ENCODE results near the gene VWA3A. TPM values are rescaled to one million over a fixed set of nuclear protein-coding genes. Genes with fewer than 3 reads are reported as not detected.
A peak's percentile ranks its signal among the peaks of the same experiment; 100 is the strongest.
"Not testable (repeated sequence)": the region's sequence is repeated elsewhere in the genome, so short reads cannot be mapped to it uniquely, and the experiment has no call there.

The VWA3A gene
- total and polyA plus RNA-seq, 2 donors (not counting 3 experiments of a cell fraction or from before 2014, with no cell fraction given), result 0.12 to 0.84 TPM

DNA sequence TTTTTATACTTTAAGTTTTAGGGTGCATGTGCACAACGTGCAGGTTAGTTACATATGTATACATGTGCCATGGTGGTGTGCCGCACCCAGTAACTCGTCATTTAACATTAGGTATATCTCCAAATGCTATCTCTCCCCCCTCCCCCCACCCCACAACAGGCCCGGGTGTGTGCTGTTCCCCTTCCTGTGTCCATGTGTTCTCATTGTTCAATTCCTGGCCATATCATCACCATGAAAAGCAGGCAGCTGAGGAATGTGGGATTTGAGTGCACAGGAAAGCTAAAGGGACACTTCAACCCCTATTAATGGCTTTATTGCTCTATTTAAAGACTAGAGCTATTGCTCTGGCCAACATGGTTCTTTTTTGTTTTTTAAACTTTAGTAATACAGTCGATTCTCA lies 46.5 kb upstream of the VWA3A start:
- H4K20me1 ChIP-seq (replicated peaks; ENCODE audit: control insufficient read depth, extremely low read depth, insufficient read depth, low read length); H3K4me3 ChIP-seq (replicated peaks in 1 of 3; ENCODE audit: insufficient read depth in 1 of 3, low read depth in 1 of 3, low read length in 3 of 3); H3K27me3 ChIP-seq (ENCODE audit: control insufficient read depth in 2 of 2, insufficient read depth in 2 of 2, low read length in 2 of 2); H3K9me1 ChIP-seq (replicated peaks; ENCODE audit: control insufficient read depth, extremely low read depth, insufficient read depth, low read length); POLR2A ChIA-PET; H2AFZ ChIP-seq (ENCODE audit: low read depth, low read length); dilution Hi-C loops (cut with MboI; ENCODE audit: extremely low pct_ligation_motif_present, low sequenced_read_pairs); H3K9me3 ChIP-seq (replicated peaks; ENCODE audit: control insufficient read depth, insufficient read depth, low read length); BruUV-seq (replicated peaks); H3K36me3 ChIP-seq (ENCODE audit: control insufficient read depth in 2 of 2, extremely low read depth in 1 of 2, insufficient read depth in 2 of 2, low read length in 2 of 2): not testable (repeated sequence)
- peak; percentile 56 for DNase-seq (ENCODE audit: low read depth, low spot score)
- Histone ChIP-seq H3K4me2 (ENCODE audit: insufficient read depth, low read length) (peak overlapping the region; percentile 50), H3K27ac (ENCODE audit: insufficient read depth, low read depth, low read length) (peak overlapping the region; percentile 61), H3K4me1 (ENCODE audit: control insufficient read depth, extremely low read depth, insufficient read depth, low read length) (peaks cover 17% of the 10 kb centered on the region), H3K9ac (replicated peaks; ENCODE audit: extremely low read depth, insufficient read depth, low read length) (peak overlapping the region; percentile 42), H3K79me2 (ENCODE audit: control insufficient read depth, insufficient read depth, low read length) (peaks cover 44% of the 10 kb centered on the region)
- CTCF ChIA-PET, result interaction anchor here (0.6 to 5.7 kb wide), 6 partner anchors 9 to 38 kb away, joined by 3 to 44 read pairs (median 6); partner anchors contain the start of gene MOSMO
- intact Hi-C loops (cut with micrococcal nuclease), result loop anchor here (1.0 kb wide), 2 partner anchors 20 to 38 kb away; partner anchors contain the start of gene MOSMO
- peak; percentile 46 for FAIRE-seq
- TF ChIP-seq JUN (IDR thresholded peaks at IDR 0.05; ENCODE audit: borderline replicate concordance, insufficient read depth, insufficient read length, low read depth) (peak; percentile 20), GATA2 (IDR thresholded peaks at IDR 0.05; ENCODE audit: insufficient read depth, insufficient read length, low read depth, low read length) (peak; percentile 76)

DNA sequence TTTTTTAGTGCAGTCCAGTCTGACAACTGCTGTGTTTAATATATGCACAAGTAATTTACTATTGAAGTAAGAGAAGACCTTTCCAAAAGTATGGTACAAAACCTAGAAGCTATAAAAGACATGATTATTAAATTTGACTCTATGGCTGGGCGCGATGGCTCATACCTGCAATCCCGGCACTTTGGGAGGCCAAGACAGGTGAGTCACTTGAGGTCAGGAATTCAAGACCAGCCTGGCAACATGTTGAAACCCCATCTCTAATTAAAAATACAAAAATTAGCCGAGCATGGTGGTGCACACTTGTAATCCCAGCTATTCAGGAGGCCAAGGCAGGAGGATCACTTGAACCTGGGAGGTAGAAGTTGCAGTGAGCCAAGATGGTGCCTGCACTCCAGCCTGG lies 41.4 kb upstream of the VWA3A start:
- Histone ChIP-seq H4K20me1 (replicated peaks; ENCODE audit: control insufficient read depth, extremely low read depth, insufficient read depth, low read length) (no peaks in the 10 kb centered on the region), H3K9ac (replicated peaks; ENCODE audit: extremely low read depth, insufficient read depth, low read length) (no peak overlapping the region), H2AFZ (ENCODE audit: low read depth, low read length) (no peak overlapping the region), H3K4me3 (replicated peaks in 1 of 3; ENCODE audit: insufficient read depth in 1 of 3, low read depth in 1 of 3, low read length in 3 of 3) (no peak overlapping the region), H3K4me1 (ENCODE audit: control insufficient read depth, extremely low read depth, insufficient read depth, low read length) (peaks cover 15% of the 10 kb centered on the region), H3K36me3 (ENCODE audit: control insufficient read depth in 2 of 2, extremely low read depth in 1 of 2, insufficient read depth in 2 of 2, low read length in 2 of 2) (peaks cover 0 to 2% of the 10 kb centered on the region in 2 experiments), H3K9me3 (replicated peaks; ENCODE audit: control insufficient read depth, insufficient read depth, low read length) (no peaks in the 10 kb centered on the region), H3K79me2 (ENCODE audit: control insufficient read depth, insufficient read depth, low read length) (peaks cover 78% of the 10 kb centered on the region), H3K4me2 (ENCODE audit: insufficient read depth, low read length) (no peak overlapping the region), H3K27me3 (ENCODE audit: control insufficient read depth in 2 of 2, insufficient read depth in 2 of 2, low read length in 2 of 2) (no peaks in the 10 kb centered on the region), H3K9me1 (replicated peaks; ENCODE audit: control insufficient read depth, extremely low read depth, insufficient read depth, low read length) (no peaks in the 10 kb centered on the region), H3K27ac (ENCODE audit: insufficient read depth, low read depth, low read length) (no peak overlapping the region)
- intact Hi-C loops (cut with micrococcal nuclease), result no loop called here
- TF ChIP-seq POLR2AphosphoS5 (IDR thresholded peaks at IDR 0.05; ENCODE audit: insufficient read depth, low read depth, low read length) (no peak), FOS (IDR thresholded peaks at IDR 0.05; ENCODE audit: borderline replicate concordance, insufficient read depth, low read length) (no peak), MYC (IDR thresholded peaks at IDR 0.05; ENCODE audit: low read depth, low read length) (no peak), EZH2 (IDR thresholded peaks at IDR 0.05; ENCODE audit: borderline replicate concordance, low read depth, low read length, severe bottlenecking) (no peak), POLR2A (IDR thresholded peaks at IDR 0.05; ENCODE audit: low read depth, low read length) (no peak), GATA2 (IDR thresholded peaks at IDR 0.05; ENCODE audit: insufficient read depth, insufficient read length, low read depth, low read length) (no peak), JUN (IDR thresholded peaks at IDR 0.05; ENCODE audit: borderline replicate concordance, insufficient read depth, insufficient read length, low read depth) (no peak)
- TF ChIP-seq, protein P1, sequence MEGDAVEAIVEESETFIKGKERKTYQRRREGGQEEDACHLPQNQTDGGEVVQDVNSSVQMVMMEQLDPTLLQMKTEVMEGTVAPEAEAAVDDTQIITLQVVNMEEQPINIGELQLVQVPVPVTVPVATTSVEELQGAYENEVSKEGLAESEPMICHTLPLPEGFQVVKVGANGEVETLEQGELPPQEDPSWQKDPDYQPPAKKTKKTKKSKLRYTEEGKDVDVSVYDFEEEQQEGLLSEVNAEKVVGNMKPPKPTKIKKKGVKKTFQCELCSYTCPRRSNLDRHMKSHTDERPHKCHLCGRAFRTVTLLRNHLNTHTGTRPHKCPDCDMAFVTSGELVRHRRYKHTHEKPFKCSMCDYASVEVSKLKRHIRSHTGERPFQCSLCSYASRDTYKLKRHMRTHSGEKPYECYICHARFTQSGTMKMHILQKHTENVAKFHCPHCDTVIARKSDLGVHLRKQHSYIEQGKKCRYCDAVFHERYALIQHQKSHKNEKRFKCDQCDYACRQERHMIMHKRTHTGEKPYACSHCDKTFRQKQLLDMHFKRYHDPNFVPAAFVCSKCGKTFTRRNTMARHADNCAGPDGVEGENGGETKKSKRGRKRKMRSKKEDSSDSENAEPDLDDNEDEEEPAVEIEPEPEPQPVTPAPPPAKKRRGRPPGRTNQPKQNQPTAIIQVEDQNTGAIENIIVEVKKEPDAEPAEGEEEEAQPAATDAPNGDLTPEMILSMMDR (IDR thresholded peaks at IDR 0.05; ENCODE audit: extremely low read depth in 1 of 2, insufficient read depth in 1 of 2, low read depth in 1 of 2, low read length in 2 of 2), result no peak
- TF ChIP-seq, protein P2, sequence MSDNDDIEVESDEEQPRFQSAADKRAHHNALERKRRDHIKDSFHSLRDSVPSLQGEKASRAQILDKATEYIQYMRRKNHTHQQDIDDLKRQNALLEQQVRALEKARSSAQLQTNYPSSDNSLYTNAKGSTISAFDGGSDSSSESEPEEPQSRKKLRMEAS (IDR thresholded peaks at IDR 0.05; ENCODE audit: insufficient read depth, insufficient read length), result no peak
- no TSS peak for BruUV-seq (replicated peaks)
- no peak for FAIRE-seq
- ChIA-PET POLR2A (no interaction called here), CTCF (interaction anchor here (0.8 to 5.7 kb wide), 6 partner anchors 10 to 48 kb away, joined by 3 to 44 read pairs (median 4); no protein-coding TSS in a partner anchor)
- DNase-seq (ENCODE audit: low read depth, low spot score), result no peak
- dilution Hi-C loops (cut with MboI; ENCODE audit: extremely low pct_ligation_motif_present, low sequenced_read_pairs), result no loop called here

All from endothelial cell of umbilical vein (primary cell).